ENCODE data around the gene FCHSD1. TPM values are rescaled to one million over a fixed set of nuclear protein-coding genes. Genes with fewer than 3 reads are reported as not detected.

The FCHSD1 gene
- total RNA-seq, 1 experiment from 2014 or later: 23.1 TPM

- H3K56ac ChIP-seq (ENCODE audit: insufficient read length, low read depth, low read length): no peak overlapping the region
- no peak overlapping the region for H3K18ac ChIP-seq (ENCODE audit: insufficient read length, low read depth, low read length)
- H2BK20ac ChIP-seq (ENCODE audit: low read depth, low read length, poor library complexity, severe bottlenecking): no peak overlapping the region
- H3K4me1 ChIP-seq (ENCODE audit: insufficient read depth, low read length): peaks cover 3% of the 10 kb centered on the region
- no peak overlapping the region for H3K4me2 ChIP-seq (ENCODE audit: insufficient read depth, insufficient read length, low read length)
- no peaks in the 10 kb centered on the region for H3K9me3 ChIP-seq (ENCODE audit: control insufficient read depth, low read depth, low read length)
- TF ChIP-seq, protein P1, sequence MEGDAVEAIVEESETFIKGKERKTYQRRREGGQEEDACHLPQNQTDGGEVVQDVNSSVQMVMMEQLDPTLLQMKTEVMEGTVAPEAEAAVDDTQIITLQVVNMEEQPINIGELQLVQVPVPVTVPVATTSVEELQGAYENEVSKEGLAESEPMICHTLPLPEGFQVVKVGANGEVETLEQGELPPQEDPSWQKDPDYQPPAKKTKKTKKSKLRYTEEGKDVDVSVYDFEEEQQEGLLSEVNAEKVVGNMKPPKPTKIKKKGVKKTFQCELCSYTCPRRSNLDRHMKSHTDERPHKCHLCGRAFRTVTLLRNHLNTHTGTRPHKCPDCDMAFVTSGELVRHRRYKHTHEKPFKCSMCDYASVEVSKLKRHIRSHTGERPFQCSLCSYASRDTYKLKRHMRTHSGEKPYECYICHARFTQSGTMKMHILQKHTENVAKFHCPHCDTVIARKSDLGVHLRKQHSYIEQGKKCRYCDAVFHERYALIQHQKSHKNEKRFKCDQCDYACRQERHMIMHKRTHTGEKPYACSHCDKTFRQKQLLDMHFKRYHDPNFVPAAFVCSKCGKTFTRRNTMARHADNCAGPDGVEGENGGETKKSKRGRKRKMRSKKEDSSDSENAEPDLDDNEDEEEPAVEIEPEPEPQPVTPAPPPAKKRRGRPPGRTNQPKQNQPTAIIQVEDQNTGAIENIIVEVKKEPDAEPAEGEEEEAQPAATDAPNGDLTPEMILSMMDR (conservative IDR thresholded peaks at IDR 0.05): no peak
- no peak overlapping the region for H4K8ac ChIP-seq (replicated peaks; ENCODE audit: insufficient read length, low read depth, low read length)
- peaks cover 8 to 10% (median 10%) of the 10 kb centered on the region in 3 experiments; a peak in 6 of 7 replicates for H3K36me3 Mint-ChIP-seq (ENCODE audit: insufficient read depth in 1 of 3, low read depth in 3 of 3)
- H3T11ph ChIP-seq (ENCODE audit: low read length): no peak overlapping the region
- peak overlapping the region in 1 of 2 experiments; percentile 16; a peak in 2 of 5 replicates for H3K4me3 Mint-ChIP-seq
- H3K27me3 Mint-ChIP-seq (ENCODE audit: low read depth): no peaks in the 10 kb centered on the region; the same call in 1 of the 2 replicates
- no peaks in the 10 kb centered on the region for H4K20me1 ChIP-seq (ENCODE audit: control insufficient read depth, insufficient read depth, insufficient read length)
- H3K27ac Mint-ChIP-seq: no peak overlapping the region
- H3K79me1 ChIP-seq (ENCODE audit: insufficient read depth, low read depth, low read length, poor library complexity, severe bottlenecking): no peaks in the 10 kb centered on the region
- no peak overlapping the region for H2AFZ ChIP-seq (ENCODE audit: low read length)
- no peak overlapping the region for H3K4ac ChIP-seq (ENCODE audit: low read depth, low read length)
- no peak overlapping the region for H3K14ac ChIP-seq (ENCODE audit: insufficient read depth, low read length)
- H2BK12ac ChIP-seq (ENCODE audit: insufficient read length, low read depth, low read length): no peak overlapping the region
- no peak overlapping the region for H2BK5ac ChIP-seq (ENCODE audit: insufficient read length, low read length)
- DNase-seq: no peak
- no peaks in the 10 kb centered on the region for H3K27me3 ChIP-seq (ENCODE audit: insufficient read depth, low read length)
- H4K5ac ChIP-seq (ENCODE audit: insufficient read length, low read depth, low read length): no peak overlapping the region
- peaks cover 46 to 49% of the 10 kb centered on the region in 2 experiments for H3K4me1 Mint-ChIP-seq
- H3K9ac ChIP-seq (ENCODE audit: extremely low read depth, insufficient read length, low read length): no peak overlapping the region
- no peak overlapping the region for H2BK120ac ChIP-seq (ENCODE audit: low read depth, low read length, poor library complexity, severe bottlenecking)
- no peak overlapping the region for H3K27ac ChIP-seq (ENCODE audit: insufficient read length, low read depth, low read length)
- no peak overlapping the region for H2AK5ac ChIP-seq (ENCODE audit: insufficient read length, low read length)
- H4K91ac ChIP-seq (ENCODE audit: insufficient read length, low read depth, low read length): no peak overlapping the region
- no peak overlapping the region for H3K23ac ChIP-seq (ENCODE audit: insufficient read length, low read depth, low read length)
- no peak overlapping the region for H2BK15ac ChIP-seq (ENCODE audit: low read depth, low read length)
- H3K23me2 ChIP-seq (ENCODE audit: insufficient read length, low read depth, low read length, poor library complexity, severe bottlenecking): peaks cover 13% of the 10 kb centered on the region
- no peaks in the 10 kb centered on the region for H3K79me2 ChIP-seq (ENCODE audit: insufficient read depth, low read length)
- H3K9me3 Mint-ChIP-seq: no peaks in the 10 kb centered on the region
These were observed 32.5 kb upstream of the FCHSD1 start for GRCh38 chr5:141683596-141684141.
